HepG2 (cell line): ENCODE results near the gene MT1F. TPM values are rescaled to one million over a fixed set of nuclear protein-coding genes. Genes with fewer than 3 reads are reported as not detected.

Source experiments
- KDM4B ChIP-seq: sonication (generic); formaldehyde crosslinking; IDR thresholded peaks from 2 replicates; pipeline ENCODE4 v1.4.0; 2020; ENCODE audit warnings: missing genetic modification reagents
- NR2F1 ChIP-seq, 2 experiments: fragments of 450-650 bp in 1 of 2; formaldehyde crosslinking in 1 of 2; IDR thresholded peaks; 2 replicates each; pipeline versions ENCODE4 v1.5.0 to v1.6.1; 2016 to 2020; ENCODE audit warnings: mild to moderate bottlenecking in 1 of 2, missing compliant biosample characterization in 1 of 2, missing genetic modification reagents in 1 of 2, moderate library complexity in 1 of 2
- NR3C1 ChIP-seq: sonication (generic); formaldehyde crosslinking; IDR thresholded peaks from 2 replicates; pipeline ENCODE4 v1.4.0; 2020; ENCODE audit warnings: missing genetic modification reagents
- ONECUT2 ChIP-seq: sonication (generic); formaldehyde crosslinking; IDR thresholded peaks from 2 replicates; pipeline ENCODE4 v1.4.0; 2020; ENCODE audit warnings: missing genetic modification reagents
- PATZ1 ChIP-seq: sonication (generic); formaldehyde crosslinking; IDR thresholded peaks from 2 replicates; pipeline ENCODE4 v1.4.0; 2020; ENCODE audit warnings: missing genetic modification reagents
- PREB ChIP-seq: sonication (generic); formaldehyde crosslinking; IDR thresholded peaks from 2 replicates; pipeline ENCODE4 v1.4.0; 2020; ENCODE audit warnings: missing genetic modification reagents
- SMC3 ChIP-seq: IDR thresholded peaks from 2 replicates; pipeline ENCODE4 v1.6.1; 2011; ENCODE audit warnings: low read length, improper control_type of control experiment
- THAP9 ChIP-seq: sonication (generic); formaldehyde crosslinking; IDR thresholded peaks from 2 replicates; pipeline ENCODE4; 2020; ENCODE audit warnings: missing genetic modification reagents, mild to moderate bottlenecking, borderline replicate concordance
- ZNF138 ChIP-seq: sonication (generic); formaldehyde crosslinking; IDR thresholded peaks from 2 replicates; pipeline ENCODE4 v1.5.0; 2020; ENCODE audit warnings: mild to moderate bottlenecking, low read depth, missing genetic modification reagents
- ZNF678 ChIP-seq: sonication (generic); formaldehyde crosslinking; IDR thresholded peaks from 2 replicates; pipeline ENCODE4 v1.4.0; 2020; ENCODE audit warnings: mild to moderate bottlenecking, missing genetic modification reagents
- ZNF704 ChIP-seq: sonication (generic); formaldehyde crosslinking; IDR thresholded peaks from 2 replicates; pipeline ENCODE4 v1.8.1; 2023; ENCODE audit warnings: mild to moderate bottlenecking, inconsistent platforms, moderate library complexity, missing genetic modification reagents, borderline replicate concordance
- polyA plus RNA-seq, 8 experiments: library from polyadenylated mRNA; depleted of rRNA in 3 of 8; stranded (reverse) in 7 of 8; unstranded in 1 of 8; fragments of >200 nt; fragmentation: Illumina TruSeq in 4 of 8; extraction: Trizol in 4 of 8; gene quantifications; 2 replicates each; pipeline versions ENCODE4 v1.2.1 to v1.2.3, GENCODE V29; 2011 to 2016; ENCODE audit warnings: low read depth in 4 of 8, missing spikeins in 1 of 8, mixed read lengths in 1 of 8; ENCODE audit not compliant: insufficient read depth in 1 of 8
- total RNA-seq, 5 experiments: library from RNA; depleted of rRNA; stranded (reverse); fragments of >200 nt; fragmentation: Illumina TruSeq; extraction: Trizol; gene quantifications; 2 replicates each; pipeline ENCODE4 v1.2.3, GENCODE V29; 2016; ENCODE audit warnings: low read depth in 1 of 5
- TF ChIP-seq, protein P1 (sequence below): sonication (generic); formaldehyde crosslinking; IDR thresholded peaks from 2 replicates; pipeline ENCODE4 v1.4.0; 2020; ENCODE audit warnings: mild to moderate bottlenecking, missing genetic modification reagents, borderline replicate concordance
- TF ChIP-seq, protein P2 (sequence below): sonication (generic); formaldehyde crosslinking; conservative IDR thresholded peaks from 2 replicates; pipeline ENCODE4 v1.4.0; 2020; ENCODE audit warnings: missing genetic modification reagents

Gene MT1F
- total and polyA plus RNA-seq, 2 of the 13 experiments (the other 11 are each of a cell fraction or from before 2014, with no cell fraction given) = 1.9 to 169 TPM

- TF ChIP-seq, protein P1, sequence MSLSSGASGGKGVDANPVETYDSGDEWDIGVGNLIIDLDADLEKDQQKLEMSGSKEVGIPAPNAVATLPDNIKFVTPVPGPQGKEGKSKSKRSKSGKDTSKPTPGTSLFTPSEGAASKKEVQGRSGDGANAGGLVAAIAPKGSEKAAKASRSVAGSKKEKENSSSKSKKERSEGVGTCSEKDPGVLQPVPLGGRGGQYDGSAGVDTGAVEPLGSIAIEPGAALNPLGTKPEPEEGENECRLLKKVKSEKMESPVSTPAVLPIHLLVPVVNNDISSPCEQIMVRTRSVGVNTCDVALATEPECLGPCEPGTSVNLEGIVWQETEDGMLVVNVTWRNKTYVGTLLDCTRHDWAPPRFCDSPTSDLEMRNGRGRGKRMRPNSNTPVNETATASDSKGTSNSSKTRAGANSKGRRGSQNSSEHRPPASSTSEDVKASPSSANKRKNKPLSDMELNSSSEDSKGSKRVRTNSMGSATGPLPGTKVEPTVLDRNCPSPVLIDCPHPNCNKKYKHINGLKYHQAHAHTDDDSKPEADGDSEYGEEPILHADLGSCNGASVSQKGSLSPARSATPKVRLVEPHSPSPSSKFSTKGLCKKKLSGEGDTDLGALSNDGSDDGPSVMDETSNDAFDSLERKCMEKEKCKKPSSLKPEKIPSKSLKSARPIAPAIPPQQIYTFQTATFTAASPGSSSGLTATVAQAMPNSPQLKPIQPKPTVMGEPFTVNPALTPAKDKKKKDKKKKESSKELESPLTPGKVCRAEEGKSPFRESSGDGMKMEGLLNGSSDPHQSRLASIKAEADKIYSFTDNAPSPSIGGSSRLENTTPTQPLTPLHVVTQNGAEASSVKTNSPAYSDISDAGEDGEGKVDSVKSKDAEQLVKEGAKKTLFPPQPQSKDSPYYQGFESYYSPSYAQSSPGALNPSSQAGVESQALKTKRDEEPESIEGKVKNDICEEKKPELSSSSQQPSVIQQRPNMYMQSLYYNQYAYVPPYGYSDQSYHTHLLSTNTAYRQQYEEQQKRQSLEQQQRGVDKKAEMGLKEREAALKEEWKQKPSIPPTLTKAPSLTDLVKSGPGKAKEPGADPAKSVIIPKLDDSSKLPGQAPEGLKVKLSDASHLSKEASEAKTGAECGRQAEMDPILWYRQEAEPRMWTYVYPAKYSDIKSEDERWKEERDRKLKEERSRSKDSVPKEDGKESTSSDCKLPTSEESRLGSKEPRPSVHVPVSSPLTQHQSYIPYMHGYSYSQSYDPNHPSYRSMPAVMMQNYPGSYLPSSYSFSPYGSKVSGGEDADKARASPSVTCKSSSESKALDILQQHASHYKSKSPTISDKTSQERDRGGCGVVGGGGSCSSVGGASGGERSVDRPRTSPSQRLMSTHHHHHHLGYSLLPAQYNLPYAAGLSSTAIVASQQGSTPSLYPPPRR (CRISPR knock-in tag) = no peak
- TF ChIP-seq, protein P2, sequence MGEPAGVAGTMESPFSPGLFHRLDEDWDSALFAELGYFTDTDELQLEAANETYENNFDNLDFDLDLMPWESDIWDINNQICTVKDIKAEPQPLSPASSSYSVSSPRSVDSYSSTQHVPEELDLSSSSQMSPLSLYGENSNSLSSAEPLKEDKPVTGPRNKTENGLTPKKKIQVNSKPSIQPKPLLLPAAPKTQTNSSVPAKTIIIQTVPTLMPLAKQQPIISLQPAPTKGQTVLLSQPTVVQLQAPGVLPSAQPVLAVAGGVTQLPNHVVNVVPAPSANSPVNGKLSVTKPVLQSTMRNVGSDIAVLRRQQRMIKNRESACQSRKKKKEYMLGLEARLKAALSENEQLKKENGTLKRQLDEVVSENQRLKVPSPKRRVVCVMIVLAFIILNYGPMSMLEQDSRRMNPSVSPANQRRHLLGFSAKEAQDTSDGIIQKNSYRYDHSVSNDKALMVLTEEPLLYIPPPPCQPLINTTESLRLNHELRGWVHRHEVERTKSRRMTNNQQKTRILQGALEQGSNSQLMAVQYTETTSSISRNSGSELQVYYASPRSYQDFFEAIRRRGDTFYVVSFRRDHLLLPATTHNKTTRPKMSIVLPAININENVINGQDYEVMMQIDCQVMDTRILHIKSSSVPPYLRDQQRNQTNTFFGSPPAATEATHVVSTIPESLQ (CRISPR knock-in tag) = no peak
- TF ChIP-seq ZNF138 (CRISPR knock-in tag) (no peak), THAP9 (CRISPR knock-in tag) (no peak), ZNF704 (peak; percentile 28; the same call in 1 of the 2 replicates), ONECUT2 (CRISPR knock-in tag) (no peak), NR2F1 (CRISPR knock-in tag; IDR thresholded peaks at IDR 0.05) (no peak), SMC3 (no peak), PATZ1 (CRISPR knock-in tag) (no peak), PREB (CRISPR knock-in tag) (no peak), KDM4B (no peak), ZNF678 (CRISPR knock-in tag) (no peak), NR3C1 (CRISPR knock-in tag) (no peak)
Measured at GRCh38 chr16:56657555-56658326, at the start of gene MT1F (continued).
